Bronchial epithelial cell (primary cell): Measurements from ENCODE around the gene FAM222A. TPM values are rescaled to one million over a fixed set of nuclear protein-coding genes. Genes with fewer than 3 reads are reported as not detected.

Experiments used
- DNase-seq: peaks from one replicate; pipeline ENCODE4 v3.0.0-alpha.2; 2010; ENCODE audit warnings: low read depth
- FAIRE-seq: peaks from 2 replicates; lab custom pipeline; 2011; peaks lifted over from hg19 to GRCh38; lab: Jason Lieb, UNC
- H3K27me3 ChIP-seq: 2 replicates; pipeline ENCODE4 v1.5.1; 2011; ENCODE audit warnings: low read length; ENCODE audit not compliant: control insufficient read depth, insufficient read depth
- H3K36me3 ChIP-seq: 2 replicates; pipeline ENCODE4 v1.5.1; 2011; ENCODE audit warnings: low read length; ENCODE audit not compliant: control insufficient read depth, insufficient read depth
- H3K4me3 ChIP-seq: 2 replicates; pipeline ENCODE4 v1.5.1; 2011; ENCODE audit warnings: mild to moderate bottlenecking, low read depth, low read length, control low read depth
- total RNA-seq: library from RNA; depleted of rRNA; stranded (reverse); fragments of >200 nt; gene quantifications from 2 replicates; pipeline ENCODE4 v1.2.1, GENCODE V29; 2014
- TF ChIP-seq, protein P1 (sequence below): IDR thresholded peaks from 2 replicates; pipeline ENCODE4 v1.5.1; 2011; ENCODE audit warnings: mild to moderate bottlenecking, moderate library complexity, low read length, control low read depth, inconsistent platforms; ENCODE audit not compliant: insufficient read depth, severe bottlenecking

FAM222A gene
- total RNA-seq, 1 donor from 2014 or later = not detected

DNA sequence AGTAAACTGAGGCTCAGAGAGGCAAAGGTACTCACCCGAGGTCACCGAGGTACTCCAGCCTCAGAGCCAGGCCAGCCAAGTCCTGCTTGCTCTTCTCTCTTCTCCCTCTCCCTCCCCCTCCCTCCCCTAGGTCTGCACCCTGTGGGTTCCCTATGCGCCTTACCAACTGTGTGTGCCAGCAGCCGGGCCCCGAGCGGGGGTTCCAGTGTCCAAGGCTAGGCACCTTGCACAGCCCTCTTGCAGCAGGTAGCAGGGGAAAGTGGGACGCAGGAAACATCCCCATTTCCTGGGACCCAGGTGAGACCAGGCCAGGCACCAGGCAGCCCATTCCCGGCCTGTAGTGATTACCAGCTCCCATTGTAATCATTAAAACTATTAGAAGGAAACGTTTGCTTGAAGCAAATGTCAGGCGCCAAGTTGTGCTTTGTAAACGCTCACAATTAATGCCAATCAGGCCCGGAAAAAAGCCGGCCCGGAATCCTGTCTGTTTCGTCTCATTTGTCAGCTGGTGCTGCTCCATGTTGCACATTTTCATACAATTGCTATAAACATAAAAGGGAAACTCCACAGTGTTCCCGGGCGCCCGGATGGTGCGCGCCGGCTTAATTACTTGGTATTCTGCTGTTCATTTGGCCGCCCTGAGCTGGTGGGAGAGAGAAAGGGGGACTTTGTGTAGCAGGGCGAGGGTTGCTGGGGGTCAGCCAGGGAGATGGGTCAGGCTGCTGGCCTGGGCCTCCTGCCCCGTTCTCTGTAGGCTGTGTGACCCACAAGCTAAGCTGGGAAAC is 11.9 kb downstream of the FAM222A start:
- no peak for DNase-seq
- no peak overlapping the region for H3K4me3 ChIP-seq
- no peaks in the 10 kb centered on the region for H3K27me3 ChIP-seq
- FAIRE-seq = no peak
- TF ChIP-seq, protein P1, sequence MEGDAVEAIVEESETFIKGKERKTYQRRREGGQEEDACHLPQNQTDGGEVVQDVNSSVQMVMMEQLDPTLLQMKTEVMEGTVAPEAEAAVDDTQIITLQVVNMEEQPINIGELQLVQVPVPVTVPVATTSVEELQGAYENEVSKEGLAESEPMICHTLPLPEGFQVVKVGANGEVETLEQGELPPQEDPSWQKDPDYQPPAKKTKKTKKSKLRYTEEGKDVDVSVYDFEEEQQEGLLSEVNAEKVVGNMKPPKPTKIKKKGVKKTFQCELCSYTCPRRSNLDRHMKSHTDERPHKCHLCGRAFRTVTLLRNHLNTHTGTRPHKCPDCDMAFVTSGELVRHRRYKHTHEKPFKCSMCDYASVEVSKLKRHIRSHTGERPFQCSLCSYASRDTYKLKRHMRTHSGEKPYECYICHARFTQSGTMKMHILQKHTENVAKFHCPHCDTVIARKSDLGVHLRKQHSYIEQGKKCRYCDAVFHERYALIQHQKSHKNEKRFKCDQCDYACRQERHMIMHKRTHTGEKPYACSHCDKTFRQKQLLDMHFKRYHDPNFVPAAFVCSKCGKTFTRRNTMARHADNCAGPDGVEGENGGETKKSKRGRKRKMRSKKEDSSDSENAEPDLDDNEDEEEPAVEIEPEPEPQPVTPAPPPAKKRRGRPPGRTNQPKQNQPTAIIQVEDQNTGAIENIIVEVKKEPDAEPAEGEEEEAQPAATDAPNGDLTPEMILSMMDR = no peak
- H3K36me3 ChIP-seq = no peaks in the 10 kb centered on the region

DNA sequence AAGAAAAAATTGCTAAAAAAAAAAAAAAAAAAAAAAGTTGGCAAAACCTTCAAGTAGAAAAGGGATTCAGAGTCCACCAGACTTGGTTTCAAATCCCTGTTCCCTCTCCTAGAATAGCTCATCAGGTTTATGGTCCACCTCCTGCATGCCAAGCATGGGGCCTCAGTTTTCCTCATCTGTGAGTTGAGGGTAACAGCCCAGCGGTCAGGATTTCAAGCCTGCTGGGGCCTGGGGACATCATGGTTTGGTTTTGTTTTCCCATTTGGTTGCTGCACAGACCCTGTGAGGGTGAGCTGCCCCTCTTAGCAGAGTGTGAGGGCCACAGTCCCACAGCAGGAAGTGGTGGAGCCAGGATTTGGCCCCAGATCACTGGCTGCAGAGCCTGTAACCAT is 12.5 kb downstream of the FAM222A start:
- Histone ChIP-seq H3K36me3 (no peaks in the 10 kb centered on the region), H3K4me3 (no peak overlapping the region), H3K27me3 (no peaks in the 10 kb centered on the region)
- no peak for DNase-seq
- TF ChIP-seq, protein P1 = no peak
- FAIRE-seq = no peak

DNA sequence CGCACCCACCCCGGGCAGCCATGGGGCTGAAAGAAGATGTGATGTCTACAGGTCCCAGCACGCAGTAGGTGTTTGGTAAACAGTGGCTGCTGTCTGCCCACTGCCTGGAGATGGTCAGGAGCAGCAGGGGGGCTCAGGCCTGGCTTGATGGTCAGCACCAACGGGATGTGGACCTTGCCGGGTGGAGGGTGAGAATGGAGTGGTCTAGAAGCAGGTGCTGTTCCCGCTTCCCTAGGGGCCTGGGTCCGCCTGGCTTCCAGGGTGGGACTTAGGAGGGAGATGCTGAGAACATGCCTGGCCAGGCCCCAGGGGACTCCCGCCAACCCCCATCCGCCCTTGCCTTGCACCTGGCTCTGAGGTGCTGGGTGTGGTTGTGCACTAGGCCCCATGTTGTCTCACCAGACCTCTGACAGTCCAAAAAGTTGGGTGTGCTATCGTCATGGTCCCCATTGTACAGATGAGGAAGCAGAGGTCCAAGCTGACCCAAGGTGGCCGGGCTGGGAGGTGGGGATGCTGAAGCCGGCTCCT is 12.9 kb downstream of the FAM222A start:
- H3K27me3 ChIP-seq = no peaks in the 10 kb centered on the region
- TF ChIP-seq, protein P1 = no peak
- H3K4me3 ChIP-seq = no peak overlapping the region
- DNase-seq (no peak), FAIRE-seq (no peak)
- no peaks in the 10 kb centered on the region for H3K36me3 ChIP-seq

DNA sequence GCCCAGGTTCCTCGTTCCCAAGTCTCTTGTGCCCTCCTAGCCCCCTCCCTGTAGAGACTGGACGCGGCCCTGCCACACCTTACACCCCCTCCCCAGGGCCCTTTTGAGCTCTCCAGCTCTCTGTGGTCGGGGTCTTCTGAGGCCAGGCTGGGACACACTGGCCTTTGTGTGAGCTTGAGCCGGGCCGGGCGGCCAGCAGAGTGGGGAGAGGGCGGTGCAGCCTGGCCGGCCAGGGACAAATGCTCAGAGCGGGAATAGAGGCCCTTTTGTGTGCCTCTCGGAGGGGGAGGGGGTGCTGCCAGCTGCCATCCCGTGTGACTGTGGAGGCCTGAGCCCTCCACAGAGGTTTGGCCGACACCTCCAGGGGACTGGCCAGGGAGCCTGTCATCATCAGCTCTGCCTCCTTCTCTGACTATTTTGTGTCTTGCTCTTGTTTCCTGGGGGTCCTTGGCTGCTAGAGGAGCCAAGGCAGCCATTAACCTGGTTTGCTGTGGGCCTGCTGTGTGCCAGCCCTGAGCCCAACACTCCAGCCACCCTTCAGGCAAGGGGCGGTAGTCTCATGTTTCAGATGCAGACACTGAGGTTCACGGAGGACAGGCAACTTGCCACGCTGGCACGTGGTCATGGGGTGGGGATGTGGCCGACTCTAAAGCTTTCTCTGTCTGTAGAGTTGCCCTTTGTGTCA is 13.6 kb downstream of the FAM222A start:
- DNase-seq = no peak
- no peaks in the 10 kb centered on the region for H3K36me3 ChIP-seq
- H3K4me3 ChIP-seq = no peak overlapping the region
- TF ChIP-seq, protein P1 = no peak
- FAIRE-seq = no peak
- H3K27me3 ChIP-seq = no peaks in the 10 kb centered on the region

DNA sequence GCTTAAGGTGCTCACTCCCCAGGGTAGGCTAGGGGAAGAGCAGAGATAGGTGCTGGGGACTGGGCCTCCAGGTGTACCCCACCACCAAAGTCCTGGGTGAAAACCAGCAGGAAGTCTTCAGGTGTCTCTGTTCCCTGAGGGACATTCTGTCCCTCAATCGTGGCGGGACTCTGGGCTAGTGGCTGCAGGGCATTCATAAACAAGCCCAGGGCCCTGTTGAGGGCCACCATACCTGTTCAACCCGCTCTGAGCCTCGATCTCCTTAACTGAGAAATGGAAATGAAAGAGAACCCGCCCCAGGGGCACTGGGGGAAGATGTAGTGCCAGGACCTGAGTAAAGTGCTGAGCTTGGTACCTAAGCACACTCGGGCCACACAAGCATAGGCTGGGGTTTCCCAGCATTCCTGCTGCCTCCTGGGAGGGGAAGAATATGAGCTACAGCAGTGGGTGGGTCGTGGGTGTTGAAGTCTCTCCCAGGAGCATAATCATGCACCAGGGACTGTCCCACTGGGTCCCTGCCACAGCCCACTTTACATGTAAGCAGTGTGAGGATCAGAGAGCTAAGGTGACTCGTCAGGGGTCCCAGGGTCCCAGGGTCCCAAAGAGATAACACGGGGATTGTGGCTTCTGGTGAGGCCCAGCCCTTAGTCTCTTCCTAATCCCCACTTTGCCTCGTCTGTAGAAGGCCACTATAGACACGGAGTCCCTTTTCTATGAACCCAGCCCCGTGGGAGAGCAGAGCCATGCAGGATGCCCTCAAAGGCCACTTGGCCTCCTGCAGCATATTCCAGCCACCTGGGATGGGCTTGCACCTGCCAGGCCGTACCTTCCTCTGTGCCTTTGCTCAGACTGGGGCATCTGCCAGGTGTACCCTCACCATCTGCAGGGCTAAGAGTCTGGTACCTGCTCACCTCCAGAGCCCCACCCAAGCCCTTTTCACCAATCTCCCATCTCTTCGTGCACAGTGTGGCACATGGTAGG is 14.4 kb downstream of the FAM222A start:
- H3K4me3 ChIP-seq = no peak overlapping the region
- TF ChIP-seq, protein P1 = no peak
- no peaks in the 10 kb centered on the region for H3K27me3 ChIP-seq
- DNase-seq (no peak), FAIRE-seq (no peak)
- no peaks in the 10 kb centered on the region for H3K36me3 ChIP-seq
